Measurements from ENCODE around the gene SCAPER. TPM values are rescaled to one million over a fixed set of nuclear protein-coding genes. Genes with fewer than 3 reads are reported as not detected.
"Not testable (repeated sequence)": the region's sequence is repeated elsewhere in the genome, so short reads cannot be mapped to it uniquely, and the experiment has no call there.

Gene SCAPER
- polyA plus RNA-seq, 4 donors, result 8.1 to 25.9 (median 14.0) TPM

DNA sequence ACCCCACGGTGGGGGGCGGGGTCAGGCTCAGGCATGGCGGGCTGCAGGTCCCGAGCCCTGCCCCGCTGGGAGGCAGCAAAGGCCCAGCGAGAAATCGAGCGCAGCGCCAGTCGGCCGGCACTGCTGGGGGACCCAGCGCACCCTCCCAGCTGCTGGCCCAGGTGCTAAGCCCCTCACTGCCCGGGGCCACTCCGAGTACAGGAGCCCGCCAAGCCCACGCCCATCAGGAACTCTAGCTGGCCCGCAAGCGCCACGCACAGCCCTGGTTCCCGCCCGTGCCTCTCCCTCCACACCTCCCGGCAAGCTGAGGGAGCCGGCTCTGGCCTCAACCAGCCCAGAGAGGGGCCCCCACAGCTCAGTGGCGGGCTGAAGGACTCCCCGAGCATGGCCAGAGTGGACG, 29.2 kb downstream of the SCAPER start:
- H3K27ac ChIP-seq (ENCODE audit: low read depth in 1 of 3, low read length in 2 of 3), result no peak overlapping the region
- no peaks in the 10 kb centered on the region for H3K9me3 ChIP-seq (ENCODE audit: control insufficient read depth in 2 of 2, insufficient read depth in 1 of 2, low read depth in 1 of 2, low read length in 1 of 2)
- no peaks in the 10 kb centered on the region for H3K4me1 ChIP-seq (ENCODE audit: control insufficient read depth in 3 of 3, insufficient read depth in 2 of 3, low read depth in 1 of 3, low read length in 2 of 3)
- no peaks in the 10 kb centered on the region for H3K27me3 ChIP-seq (ENCODE audit: control insufficient read depth in 3 of 3, insufficient read depth in 3 of 3, low read length in 3 of 3)
- WGBS, 3 donors, result 96 to 100% (median 98%) methylated on average over 16 to 26 of the region's 26 CpGs
- peaks cover 0 to 25% (median 0%) of the 10 kb centered on the region in 3 donors for H3K36me3 ChIP-seq (ENCODE audit: control insufficient read depth in 3 of 3, insufficient read depth in 2 of 3, low read depth in 1 of 3, low read length in 3 of 3)
- no peak overlapping the region for H3K4me3 ChIP-seq (ENCODE audit: low read depth in 1 of 3, low read length in 3 of 3)
- FAIRE-seq (no peak), DNase-seq (no peak)

DNA sequence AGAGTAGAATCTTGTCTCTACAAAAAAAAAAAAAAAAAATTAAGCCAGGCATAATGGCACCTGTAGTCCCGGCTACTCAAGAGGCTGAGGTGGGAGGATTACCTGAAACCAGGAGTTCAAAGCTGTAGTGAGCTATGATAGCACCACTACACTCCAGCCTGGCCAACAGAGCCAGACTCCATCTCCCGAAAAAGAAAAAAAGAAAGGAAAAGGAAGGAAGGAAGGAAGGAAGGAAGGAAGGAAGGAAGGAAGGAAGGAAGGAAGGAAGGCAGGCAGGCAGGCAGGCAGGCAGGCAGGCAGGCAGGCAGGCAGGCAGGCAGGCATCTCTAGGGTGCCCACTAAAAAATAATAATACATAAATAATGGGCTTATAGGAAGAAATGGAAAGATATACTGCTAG, 32.1 kb downstream of the SCAPER start:
- FAIRE-seq; H3K4me1 ChIP-seq (ENCODE audit: control insufficient read depth in 3 of 3, insufficient read depth in 2 of 3, low read depth in 1 of 3, low read length in 2 of 3); H3K4me3 ChIP-seq (ENCODE audit: low read depth in 1 of 3, low read length in 3 of 3); DNase-seq; H3K9me3 ChIP-seq (ENCODE audit: control insufficient read depth in 2 of 2, insufficient read depth in 1 of 2, low read depth in 1 of 2, low read length in 1 of 2); H3K27ac ChIP-seq (ENCODE audit: low read depth in 1 of 3, low read length in 2 of 3); H3K27me3 ChIP-seq (ENCODE audit: control insufficient read depth in 3 of 3, insufficient read depth in 3 of 3, low read length in 3 of 3): not testable (repeated sequence)
- WGBS, 3 donors, result 92 to 100% (median 93%) methylated on average over 2 of the region's 2 CpGs
- peaks cover 0 to 25% (median 0%) of the 10 kb centered on the region in 3 donors for H3K36me3 ChIP-seq (ENCODE audit: control insufficient read depth in 3 of 3, insufficient read depth in 2 of 3, low read depth in 1 of 3, low read length in 3 of 3)

DNA sequence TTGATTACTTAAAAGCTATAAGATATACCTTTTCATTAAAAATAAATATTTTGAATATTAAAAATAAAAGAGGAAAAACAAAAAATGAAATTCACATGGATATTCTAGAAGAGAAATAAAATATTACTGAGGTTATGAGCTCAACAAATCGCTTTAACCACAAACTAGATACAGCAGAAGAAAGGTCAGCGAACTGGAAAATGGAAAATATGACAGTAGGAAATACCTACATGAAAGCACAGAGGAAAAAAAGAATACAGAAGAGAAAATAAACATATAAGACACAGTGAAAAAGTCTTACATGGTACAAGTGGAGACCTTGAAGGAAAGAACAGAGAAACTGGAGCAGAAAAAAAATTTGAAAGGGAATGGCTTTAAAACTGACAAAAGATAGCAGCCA, 33.2 kb downstream of the SCAPER start:
- Histone ChIP-seq H3K4me3 (ENCODE audit: low read depth in 1 of 3, low read length in 3 of 3) (no peak overlapping the region), H3K36me3 (ENCODE audit: control insufficient read depth in 3 of 3, insufficient read depth in 2 of 3, low read depth in 1 of 3, low read length in 3 of 3) (peaks cover 0 to 24% (median 0%) of the 10 kb centered on the region in 3 donors), H3K27me3 (ENCODE audit: control insufficient read depth in 3 of 3, insufficient read depth in 3 of 3, low read length in 3 of 3) (no peaks in the 10 kb centered on the region), H3K27ac (ENCODE audit: low read depth in 1 of 3, low read length in 2 of 3) (no peak overlapping the region), H3K4me1 (ENCODE audit: control insufficient read depth in 3 of 3, insufficient read depth in 2 of 3, low read depth in 1 of 3, low read length in 2 of 3) (no peaks in the 10 kb centered on the region), H3K9me3 (ENCODE audit: control insufficient read depth in 2 of 2, insufficient read depth in 1 of 2, low read depth in 1 of 2, low read length in 1 of 2) (no peaks in the 10 kb centered on the region)
- WGBS, 3 donors, result 86 to 96% (median 90%) methylated on average over 2 of the region's 2 CpGs
- no peak for DNase-seq
- no peak for FAIRE-seq

DNA sequence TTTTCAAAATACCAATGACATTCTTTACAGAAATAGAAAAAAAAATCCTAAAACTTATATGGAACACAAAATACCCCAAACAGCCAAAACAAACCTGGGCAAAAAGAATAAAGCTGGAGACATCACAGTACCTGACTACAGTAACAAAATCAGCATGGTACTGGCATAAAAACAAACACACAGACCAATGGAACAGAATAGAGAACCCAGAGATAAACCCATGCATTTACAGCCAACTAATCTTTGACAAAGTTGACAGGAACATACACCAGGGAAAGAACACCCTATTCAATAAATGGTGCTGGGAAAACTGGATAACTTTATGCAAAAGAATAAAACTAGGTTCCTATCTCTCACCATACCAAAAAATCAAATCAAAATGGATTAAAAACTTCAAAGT, 36.4 kb downstream of the SCAPER start:
- DNase-seq, result no peak
- H3K27ac ChIP-seq (ENCODE audit: low read depth in 1 of 3, low read length in 2 of 3), result no peak overlapping the region
- FAIRE-seq, result peak; percentile 41
- H3K36me3 ChIP-seq (ENCODE audit: control insufficient read depth in 3 of 3, insufficient read depth in 2 of 3, low read depth in 1 of 3, low read length in 3 of 3), result peaks cover 0 to 5% (median 0%) of the 10 kb centered on the region in 3 donors
- H3K9me3 ChIP-seq (ENCODE audit: control insufficient read depth in 2 of 2, insufficient read depth in 1 of 2, low read depth in 1 of 2, low read length in 1 of 2), result no peaks in the 10 kb centered on the region
- no peaks in the 10 kb centered on the region for H3K27me3 ChIP-seq (ENCODE audit: control insufficient read depth in 3 of 3, insufficient read depth in 3 of 3, low read length in 3 of 3)
- H3K4me3 ChIP-seq (ENCODE audit: low read depth in 1 of 3, low read length in 3 of 3), result no peak overlapping the region
- no peaks in the 10 kb centered on the region for H3K4me1 ChIP-seq (ENCODE audit: control insufficient read depth in 3 of 3, insufficient read depth in 2 of 3, low read depth in 1 of 3, low read length in 2 of 3)

DNA sequence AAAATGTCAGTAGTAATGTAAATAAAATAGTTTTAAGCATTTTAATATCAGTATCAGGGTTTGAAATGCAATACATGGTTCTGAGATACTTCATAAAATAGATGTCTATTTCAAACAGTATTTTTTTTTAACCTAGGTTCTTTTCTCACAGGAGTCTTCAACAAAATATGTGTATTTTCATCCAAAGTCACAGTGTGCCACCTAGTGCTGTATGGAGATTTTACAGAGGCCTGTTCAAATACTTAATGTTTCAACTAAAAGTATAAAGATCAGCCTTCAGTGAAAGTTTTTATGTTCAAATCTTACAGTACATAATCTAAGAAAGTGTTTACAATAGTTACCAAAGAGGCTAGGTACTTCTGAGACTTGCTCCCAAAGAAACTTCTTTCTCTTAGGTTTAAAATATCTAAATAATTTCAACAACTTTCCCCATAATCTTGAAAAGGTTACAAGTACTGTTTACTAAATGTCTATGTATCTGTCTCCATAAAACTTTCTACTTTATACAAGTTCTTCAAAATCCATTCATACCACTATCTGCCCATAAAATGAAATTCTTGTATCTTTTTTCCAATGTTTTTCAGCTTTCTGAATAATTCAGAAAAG, 38.3 kb downstream of the SCAPER start:
- Histone ChIP-seq H3K27me3 (ENCODE audit: control insufficient read depth in 3 of 3, insufficient read depth in 3 of 3, low read length in 3 of 3) (no peaks in the 10 kb centered on the region), H3K4me3 (ENCODE audit: low read depth in 1 of 3, low read length in 3 of 3) (no peak overlapping the region), H3K4me1 (ENCODE audit: control insufficient read depth in 3 of 3, insufficient read depth in 2 of 3, low read depth in 1 of 3, low read length in 2 of 3) (no peaks in the 10 kb centered on the region), H3K9me3 (ENCODE audit: control insufficient read depth in 2 of 2, insufficient read depth in 1 of 2, low read depth in 1 of 2, low read length in 1 of 2) (no peaks in the 10 kb centered on the region), H3K36me3 (ENCODE audit: control insufficient read depth in 3 of 3, insufficient read depth in 2 of 3, low read depth in 1 of 3, low read length in 3 of 3) (peaks cover 0 to 4% (median 0%) of the 10 kb centered on the region in 3 donors), H3K27ac (ENCODE audit: low read depth in 1 of 3, low read length in 2 of 3) (no peak overlapping the region)
- DNase-seq (peak; percentile 23 to 29), FAIRE-seq (no peak)

DNA sequence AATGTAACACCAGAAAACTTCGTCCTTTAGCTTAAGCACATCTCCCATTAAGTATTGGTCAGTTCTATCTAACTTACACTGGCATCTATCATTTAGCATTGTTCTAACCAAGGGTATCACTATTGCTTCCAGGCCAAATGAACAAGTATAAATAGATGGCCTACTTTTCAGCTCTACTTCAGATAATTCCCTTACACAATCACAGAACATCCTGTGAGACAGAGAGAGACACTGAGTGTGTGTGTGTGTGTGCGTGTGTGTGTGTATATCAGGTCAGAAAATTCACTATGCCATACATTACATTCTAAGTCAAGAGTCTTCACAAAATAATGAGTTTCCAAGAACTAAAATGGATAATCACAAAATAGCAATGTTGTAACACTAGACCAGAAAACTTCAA, 39.1 kb downstream of the SCAPER start:
- H3K9me3 ChIP-seq (ENCODE audit: control insufficient read depth in 2 of 2, insufficient read depth in 1 of 2, low read depth in 1 of 2, low read length in 1 of 2), result no peaks in the 10 kb centered on the region
- WGBS, 3 donors, result 82 to 96% (median 91%) methylated on average over 2 of the region's 2 CpGs
- no peak overlapping the region for H3K27ac ChIP-seq (ENCODE audit: low read depth in 1 of 3, low read length in 2 of 3)
- peak in 1 of 2 donors; percentile 3 for DNase-seq
- no peak for FAIRE-seq
- no peak overlapping the region for H3K4me3 ChIP-seq (ENCODE audit: low read depth in 1 of 3, low read length in 3 of 3)
- no peaks in the 10 kb centered on the region for H3K4me1 ChIP-seq (ENCODE audit: control insufficient read depth in 3 of 3, insufficient read depth in 2 of 3, low read depth in 1 of 3, low read length in 2 of 3)
- H3K27me3 ChIP-seq (ENCODE audit: control insufficient read depth in 3 of 3, insufficient read depth in 3 of 3, low read length in 3 of 3), result no peaks in the 10 kb centered on the region
- H3K36me3 ChIP-seq (ENCODE audit: control insufficient read depth in 3 of 3, insufficient read depth in 2 of 3, low read depth in 1 of 3, low read length in 3 of 3), result peaks cover 0 to 4% (median 0%) of the 10 kb centered on the region in 3 donors

DNA sequence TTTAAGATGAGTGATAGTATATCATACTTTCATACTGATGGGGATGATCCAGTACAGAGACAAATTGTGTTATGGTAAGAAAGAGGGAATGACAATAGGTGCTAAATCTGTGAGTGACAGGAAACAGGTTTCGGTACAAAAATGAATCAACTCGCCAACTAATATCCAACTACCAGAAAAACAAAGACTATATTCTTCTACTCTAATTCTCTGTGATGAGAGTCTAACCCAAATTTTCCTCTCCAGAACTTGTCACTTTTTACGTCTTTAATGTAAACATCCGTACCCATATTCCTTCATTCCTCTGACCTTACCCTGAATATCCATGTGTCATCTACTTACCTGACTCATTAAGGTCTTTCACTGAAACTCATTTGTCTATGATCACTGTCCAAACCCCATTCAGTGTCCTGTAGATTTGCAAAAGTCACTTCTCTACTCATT, 39.6 kb downstream of the SCAPER start:
- Histone ChIP-seq H3K36me3 (ENCODE audit: control insufficient read depth in 3 of 3, insufficient read depth in 2 of 3, low read depth in 1 of 3, low read length in 3 of 3) (peaks cover 0 to 4% (median 0%) of the 10 kb centered on the region in 3 donors), H3K27me3 (ENCODE audit: control insufficient read depth in 3 of 3, insufficient read depth in 3 of 3, low read length in 3 of 3) (no peaks in the 10 kb centered on the region), H3K9me3 (ENCODE audit: control insufficient read depth in 2 of 2, insufficient read depth in 1 of 2, low read depth in 1 of 2, low read length in 1 of 2) (no peaks in the 10 kb centered on the region), H3K4me3 (ENCODE audit: low read depth in 1 of 3, low read length in 3 of 3) (no peak overlapping the region), H3K4me1 (ENCODE audit: control insufficient read depth in 3 of 3, insufficient read depth in 2 of 3, low read depth in 1 of 3, low read length in 2 of 3) (no peaks in the 10 kb centered on the region), H3K27ac (ENCODE audit: low read depth in 1 of 3, low read length in 2 of 3) (no peak overlapping the region)
- no peak for FAIRE-seq
- no peak for DNase-seq
- 64 to 77% (median 65%) methylated on average over 4 of the region's 4 CpGs for WGBS, 3 donors

DNA sequence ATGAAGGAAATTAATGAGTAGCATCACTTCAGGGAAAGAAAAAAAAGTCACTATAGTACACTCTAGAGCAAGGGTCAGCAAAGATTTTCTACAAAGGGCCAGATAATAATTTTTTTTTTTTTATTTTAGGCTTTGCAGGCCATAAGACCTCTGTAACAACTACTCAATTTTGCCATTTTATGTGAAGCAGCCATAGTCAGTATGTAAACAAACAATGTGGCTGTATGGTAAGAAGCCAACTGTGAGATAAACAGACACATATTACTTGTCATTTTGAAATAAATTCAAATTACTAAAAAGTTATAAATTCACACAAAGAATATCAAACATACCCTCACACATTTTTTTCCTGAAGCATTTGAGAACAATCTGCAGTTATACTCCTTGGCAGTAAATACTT, 40.6 kb downstream of the SCAPER start:
- no peak for FAIRE-seq

DNA sequence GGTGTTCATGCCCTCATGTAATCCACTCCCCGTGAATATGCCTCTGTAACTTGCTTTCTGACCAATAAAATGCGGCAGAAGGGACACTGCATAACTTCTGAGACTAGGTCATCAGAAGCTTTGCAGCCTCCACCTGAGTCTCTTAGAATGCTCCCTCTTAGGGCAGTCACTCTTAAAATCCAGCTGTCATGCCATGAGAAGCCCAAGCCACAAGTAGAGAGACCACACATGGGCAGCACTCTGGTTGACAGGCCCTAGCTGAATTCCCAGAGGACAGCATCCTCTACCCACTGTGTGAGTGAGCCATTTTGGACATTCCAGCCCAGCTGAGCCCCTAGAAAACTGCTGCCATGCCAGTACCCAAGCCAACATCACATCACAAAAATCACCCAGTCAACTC, 41.4 kb downstream of the SCAPER start:
- FAIRE-seq, result no peak
- DNase-seq, result no peak
- no peak overlapping the region for H3K27ac ChIP-seq (ENCODE audit: low read depth in 1 of 3, low read length in 2 of 3)
- no peaks in the 10 kb centered on the region for H3K4me1 ChIP-seq (ENCODE audit: control insufficient read depth in 3 of 3, insufficient read depth in 2 of 3, low read depth in 1 of 3, low read length in 2 of 3)
- no peaks in the 10 kb centered on the region for H3K9me3 ChIP-seq (ENCODE audit: control insufficient read depth in 2 of 2, insufficient read depth in 1 of 2, low read depth in 1 of 2, low read length in 1 of 2)
- no peak overlapping the region for H3K4me3 ChIP-seq (ENCODE audit: low read depth in 1 of 3, low read length in 3 of 3)
- WGBS, 3 donors, result 93 to 98% (median 97%) methylated on average over 2 of the region's 2 CpGs
- H3K27me3 ChIP-seq (ENCODE audit: control insufficient read depth in 3 of 3, insufficient read depth in 3 of 3, low read length in 3 of 3), result no peaks in the 10 kb centered on the region
- H3K36me3 ChIP-seq (ENCODE audit: control insufficient read depth in 3 of 3, insufficient read depth in 2 of 3, low read depth in 1 of 3, low read length in 3 of 3), result peaks cover 0 to 4% (median 0%) of the 10 kb centered on the region in 3 donors

More for the DNA sequence above, 40.6 kb downstream of the SCAPER start:
- no peaks in the 10 kb centered on the region for H3K9me3 ChIP-seq (ENCODE audit: control insufficient read depth in 2 of 2, insufficient read depth in 1 of 2, low read depth in 1 of 2, low read length in 1 of 2)
- peaks cover 0 to 4% (median 0%) of the 10 kb centered on the region in 3 donors for H3K36me3 ChIP-seq (ENCODE audit: control insufficient read depth in 3 of 3, insufficient read depth in 2 of 3, low read depth in 1 of 3, low read length in 3 of 3)
- no peak for DNase-seq
- H3K4me3 ChIP-seq (ENCODE audit: low read depth in 1 of 3, low read length in 3 of 3), result no peak overlapping the region
- no peaks in the 10 kb centered on the region for H3K27me3 ChIP-seq (ENCODE audit: control insufficient read depth in 3 of 3, insufficient read depth in 3 of 3, low read length in 3 of 3)
- H3K27ac ChIP-seq (ENCODE audit: low read depth in 1 of 3, low read length in 2 of 3), result no peak overlapping the region
- H3K4me1 ChIP-seq (ENCODE audit: control insufficient read depth in 3 of 3, insufficient read depth in 2 of 3, low read depth in 1 of 3, low read length in 2 of 3), result no peaks in the 10 kb centered on the region

Data from small intestine (tissue), 7 donors.